ENCODE measurements around the gene CEBPB.

- no peak for TF ChIP-seq CTCF (optimal IDR thresholded peaks at IDR 0.05 in 1 of 3, IDR thresholded peaks at IDR 0.05 in 1 of 3, conservative IDR thresholded peaks at IDR 0.05 in 1 of 3; ENCODE audit: extremely low read depth in 1 of 3, insufficient read depth in 2 of 3, low read length in 3 of 3)
- TF ChIP-seq EZH2 (IDR thresholded peaks at IDR 0.05; ENCODE audit: low read length), result no peak
Observed at GRCh38 chr20:50229156-50229607, 38.6 kb downstream of the CEBPB start.
